WI38 (cell line): Measurements from ENCODE around the gene CYP26C1.

ENCODE experiments used
- H3K4me3 ChIP-seq: 2 replicates; pipeline ENCODE4 v1.5.1; 2011; ENCODE audit warnings: low read depth, mild to moderate bottlenecking, control low read depth, low read length
- TF ChIP-seq, protein P1 (sequence below): IDR thresholded peaks from 2 replicates; pipeline ENCODE4 v1.5.1; 2012; ENCODE audit warnings: low read depth, mild to moderate bottlenecking, control low read depth, low read length

CYP26C1 gene

GRCh38 chr10:93088466-93088865, 27.9 kb downstream of the CYP26C1 start:
- TF ChIP-seq, protein P1, sequence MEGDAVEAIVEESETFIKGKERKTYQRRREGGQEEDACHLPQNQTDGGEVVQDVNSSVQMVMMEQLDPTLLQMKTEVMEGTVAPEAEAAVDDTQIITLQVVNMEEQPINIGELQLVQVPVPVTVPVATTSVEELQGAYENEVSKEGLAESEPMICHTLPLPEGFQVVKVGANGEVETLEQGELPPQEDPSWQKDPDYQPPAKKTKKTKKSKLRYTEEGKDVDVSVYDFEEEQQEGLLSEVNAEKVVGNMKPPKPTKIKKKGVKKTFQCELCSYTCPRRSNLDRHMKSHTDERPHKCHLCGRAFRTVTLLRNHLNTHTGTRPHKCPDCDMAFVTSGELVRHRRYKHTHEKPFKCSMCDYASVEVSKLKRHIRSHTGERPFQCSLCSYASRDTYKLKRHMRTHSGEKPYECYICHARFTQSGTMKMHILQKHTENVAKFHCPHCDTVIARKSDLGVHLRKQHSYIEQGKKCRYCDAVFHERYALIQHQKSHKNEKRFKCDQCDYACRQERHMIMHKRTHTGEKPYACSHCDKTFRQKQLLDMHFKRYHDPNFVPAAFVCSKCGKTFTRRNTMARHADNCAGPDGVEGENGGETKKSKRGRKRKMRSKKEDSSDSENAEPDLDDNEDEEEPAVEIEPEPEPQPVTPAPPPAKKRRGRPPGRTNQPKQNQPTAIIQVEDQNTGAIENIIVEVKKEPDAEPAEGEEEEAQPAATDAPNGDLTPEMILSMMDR = no peak
- H3K4me3 ChIP-seq = no peak overlapping the region

DNA sequence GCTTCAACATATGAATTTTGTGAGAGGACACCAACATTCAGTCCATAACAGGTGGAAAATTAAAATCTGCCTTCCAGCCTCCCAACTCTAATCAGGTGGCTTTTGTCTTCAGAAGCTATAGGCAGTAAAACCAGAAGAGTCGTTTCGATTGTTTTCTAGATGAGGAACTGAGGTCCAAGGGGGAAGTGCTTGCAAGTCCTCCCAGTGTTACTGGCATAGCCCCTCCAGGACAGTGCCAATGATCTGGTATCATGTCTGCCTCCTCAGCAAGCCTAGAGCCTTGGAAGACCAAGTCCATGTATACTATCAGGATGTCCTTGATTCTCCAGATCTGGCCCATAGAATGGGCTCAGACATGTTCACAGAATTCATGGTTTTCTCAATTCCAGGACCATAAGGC, 30.0 kb downstream of the CYP26C1 start:
- TF ChIP-seq, protein P1 = no peak
- H3K4me3 ChIP-seq = no peak overlapping the region

- no peak overlapping the region for H3K4me3 ChIP-seq
- TF ChIP-seq, protein P1 = no peak
Observed at GRCh38 chr10:93091960-93092359, 31.4 kb downstream of the CYP26C1 start.

DNA sequence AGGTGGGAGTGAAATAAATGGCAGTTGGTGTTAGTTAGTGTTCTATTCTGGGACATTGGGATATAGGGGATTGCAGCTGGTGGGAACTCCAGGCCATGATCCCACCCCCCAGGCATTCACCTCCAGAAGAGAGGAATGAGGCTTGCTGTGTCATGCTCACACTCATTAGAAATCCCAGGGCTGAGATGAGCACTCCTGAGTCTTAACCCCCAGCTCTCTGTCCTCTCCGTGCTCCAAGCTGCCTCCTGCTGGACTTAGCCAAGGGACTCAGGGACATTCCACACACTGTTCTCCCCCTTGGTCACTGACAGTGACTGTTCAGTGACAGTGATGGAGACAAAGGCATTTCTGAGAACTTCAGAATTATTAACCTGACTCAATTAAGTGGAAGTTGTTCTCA, 34.6 kb downstream of the CYP26C1 start:
- H3K4me3 ChIP-seq = no peak overlapping the region
- TF ChIP-seq, protein P1 = no peak

- no peak overlapping the region for H3K4me3 ChIP-seq
- TF ChIP-seq, protein P1 = no peak
Observed at GRCh38 chr10:93096901-93097300, 36.3 kb downstream of the CYP26C1 start.

DNA sequence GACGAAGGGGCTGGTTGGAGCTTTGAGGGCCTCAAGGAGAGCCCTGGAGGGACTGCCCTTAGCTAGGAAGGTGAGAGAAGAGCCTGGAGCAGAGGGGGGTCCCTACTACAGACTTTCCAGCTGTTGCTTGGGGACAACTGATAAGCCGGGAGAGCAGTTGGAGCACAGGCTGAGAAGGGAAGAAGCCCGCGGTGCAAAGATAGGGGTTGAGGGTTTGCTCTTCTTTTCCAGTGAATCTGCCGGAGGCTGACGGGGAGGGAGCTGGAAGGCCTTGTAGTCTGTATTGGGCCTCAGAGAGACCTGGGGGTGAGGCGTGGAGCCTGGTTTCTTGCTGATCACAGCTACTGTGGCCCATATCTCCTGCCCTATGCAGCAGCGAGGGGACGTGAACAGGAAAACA, 36.8 kb downstream of the CYP26C1 start:
- TF ChIP-seq, protein P1 = no peak
- H3K4me3 ChIP-seq = no peak overlapping the region

DNA sequence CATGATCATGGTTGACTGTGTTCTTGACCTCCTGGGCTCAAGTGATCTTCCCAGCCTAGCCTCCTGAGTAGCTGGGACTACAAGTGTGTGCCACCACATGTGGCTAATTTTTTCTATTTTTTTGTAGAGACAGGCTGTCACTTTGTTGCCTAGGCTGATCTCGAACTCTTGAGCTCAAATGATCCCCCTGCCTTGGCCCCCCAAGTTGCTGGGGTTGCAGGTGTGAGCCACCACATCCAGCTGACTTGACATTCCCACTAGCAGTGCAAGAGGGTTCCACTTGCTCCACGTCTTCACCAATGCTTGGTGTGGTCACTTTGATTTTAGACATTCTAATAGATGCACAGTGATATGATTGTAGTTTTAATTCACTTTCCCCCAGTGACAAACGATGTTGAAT, 38.2 kb downstream of the CYP26C1 start:
- no peak overlapping the region for H3K4me3 ChIP-seq
- TF ChIP-seq, protein P1 = no peak
